ENCODE results near the gene PADI4. TPM values are rescaled to one million over a fixed set of nuclear protein-coding genes. Genes with fewer than 3 reads are reported as not detected.

PADI4 gene
- total RNA-seq, 1 experiment from 2014 or later, result not detected

DNA sequence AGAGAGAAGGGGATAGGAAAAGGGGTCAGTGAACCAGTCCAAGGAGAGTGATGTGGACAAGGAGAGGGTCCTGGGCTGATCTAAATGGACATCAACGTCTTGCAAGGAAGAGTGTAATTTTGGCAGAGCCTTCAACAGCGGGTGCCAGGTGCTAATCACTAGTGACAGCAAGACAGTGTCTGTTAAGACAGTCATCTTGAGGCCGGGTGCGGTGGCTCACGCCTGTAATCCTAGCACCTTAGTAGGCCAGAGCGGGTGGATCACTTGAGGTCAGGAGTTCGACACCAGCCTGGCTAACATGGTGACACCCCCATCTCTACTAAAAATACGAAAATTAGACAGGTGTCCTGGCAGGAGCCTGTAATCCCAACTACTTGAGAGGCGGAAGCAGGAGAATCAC is 51.8 kb downstream of the PADI4 start:
- CTCF ChIA-PET, result no interaction called here
- BruUV-seq (replicated peaks), result no TSS peak
- H3K4me3 ChIP-seq (ENCODE audit: low read depth in 2 of 2, low read length in 2 of 2), result no peak overlapping the region

DNA sequence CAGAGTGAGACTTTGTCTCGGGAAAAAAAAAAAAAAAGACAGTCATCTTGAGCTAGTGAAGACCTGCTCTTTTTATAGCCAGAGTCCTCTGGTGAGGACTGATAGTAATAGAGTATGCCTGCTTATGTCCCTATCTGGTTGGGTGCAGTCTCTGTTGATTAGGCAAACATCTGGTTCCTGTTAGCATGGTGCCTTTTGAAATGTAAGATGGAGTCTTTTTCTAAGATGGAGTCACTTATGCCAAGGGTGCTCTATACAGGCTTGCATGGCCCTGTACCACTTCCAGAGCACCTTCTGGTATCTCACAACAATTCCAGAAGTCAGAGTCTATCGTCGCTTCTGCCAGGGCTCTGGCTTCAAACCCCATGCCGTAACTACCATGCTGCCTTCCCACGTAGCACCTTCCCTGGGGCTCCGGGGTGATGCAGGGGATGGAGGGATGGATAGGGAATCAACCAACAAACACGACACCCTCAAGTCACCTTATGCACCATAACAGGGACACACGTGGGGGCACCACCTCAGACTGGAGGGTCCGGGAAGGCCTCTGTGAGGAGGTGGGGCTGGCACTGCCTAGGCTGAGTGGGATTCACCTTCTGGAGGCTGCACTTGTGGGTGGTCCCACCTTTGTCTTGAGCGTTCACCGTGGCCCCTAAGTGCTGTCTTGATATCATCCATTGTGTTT is 52.4 kb downstream of the PADI4 start:
- H3K9me3 ChIP-seq (ENCODE audit: control insufficient read depth, insufficient read depth, low read depth, low read length), result no peaks in the 10 kb centered on the region
- intact Hi-C loops (cut with micrococcal nuclease; ENCODE audit: unreplicated experiment), result no loop called here
- H3K36me3 ChIP-seq (ENCODE audit: control insufficient read depth, insufficient read depth, low read length), result no peaks in the 10 kb centered on the region
- in situ Hi-C loops (cut with HindIII; ENCODE audit: low pct_unique_long_range_greater_than_20kb, low sequenced_read_pairs), result no loop called here
- no peak overlapping the region for H3K4me3 ChIP-seq (ENCODE audit: low read depth in 2 of 2, low read length in 2 of 2)
- H3K4me1 ChIP-seq (ENCODE audit: control insufficient read depth, insufficient read depth, low read length), result no peaks in the 10 kb centered on the region
- DNase-seq (ENCODE audit: low read depth, low spot score), result no peak
- TF ChIP-seq, protein P1, sequence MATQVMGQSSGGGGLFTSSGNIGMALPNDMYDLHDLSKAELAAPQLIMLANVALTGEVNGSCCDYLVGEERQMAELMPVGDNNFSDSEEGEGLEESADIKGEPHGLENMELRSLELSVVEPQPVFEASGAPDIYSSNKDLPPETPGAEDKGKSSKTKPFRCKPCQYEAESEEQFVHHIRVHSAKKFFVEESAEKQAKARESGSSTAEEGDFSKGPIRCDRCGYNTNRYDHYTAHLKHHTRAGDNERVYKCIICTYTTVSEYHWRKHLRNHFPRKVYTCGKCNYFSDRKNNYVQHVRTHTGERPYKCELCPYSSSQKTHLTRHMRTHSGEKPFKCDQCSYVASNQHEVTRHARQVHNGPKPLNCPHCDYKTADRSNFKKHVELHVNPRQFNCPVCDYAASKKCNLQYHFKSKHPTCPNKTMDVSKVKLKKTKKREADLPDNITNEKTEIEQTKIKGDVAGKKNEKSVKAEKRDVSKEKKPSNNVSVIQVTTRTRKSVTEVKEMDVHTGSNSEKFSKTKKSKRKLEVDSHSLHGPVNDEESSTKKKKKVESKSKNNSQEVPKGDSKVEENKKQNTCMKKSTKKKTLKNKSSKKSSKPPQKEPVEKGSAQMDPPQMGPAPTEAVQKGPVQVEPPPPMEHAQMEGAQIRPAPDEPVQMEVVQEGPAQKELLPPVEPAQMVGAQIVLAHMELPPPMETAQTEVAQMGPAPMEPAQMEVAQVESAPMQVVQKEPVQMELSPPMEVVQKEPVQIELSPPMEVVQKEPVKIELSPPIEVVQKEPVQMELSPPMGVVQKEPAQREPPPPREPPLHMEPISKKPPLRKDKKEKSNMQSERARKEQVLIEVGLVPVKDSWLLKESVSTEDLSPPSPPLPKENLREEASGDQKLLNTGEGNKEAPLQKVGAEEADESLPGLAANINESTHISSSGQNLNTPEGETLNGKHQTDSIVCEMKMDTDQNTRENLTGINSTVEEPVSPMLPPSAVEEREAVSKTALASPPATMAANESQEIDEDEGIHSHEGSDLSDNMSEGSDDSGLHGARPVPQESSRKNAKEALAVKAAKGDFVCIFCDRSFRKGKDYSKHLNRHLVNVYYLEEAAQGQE (IDR thresholded peaks at IDR 0.05; ENCODE audit: insufficient read depth in 1 of 2, low read depth in 2 of 2, low read length in 1 of 2), result no peak
- TF ChIP-seq POLR2AphosphoS5 (IDR thresholded peaks at IDR 0.05; ENCODE audit: low read depth, low read length), result no peak
- no peak for TF ChIP-seq TCF7L2 (IDR thresholded peaks at IDR 0.05; ENCODE audit: low read depth, low read length)
- no peak for TF ChIP-seq SIN3A (IDR thresholded peaks at IDR 0.05; ENCODE audit: borderline replicate concordance, insufficient read depth, low read depth, low read length)
- TF ChIP-seq, protein P2, sequence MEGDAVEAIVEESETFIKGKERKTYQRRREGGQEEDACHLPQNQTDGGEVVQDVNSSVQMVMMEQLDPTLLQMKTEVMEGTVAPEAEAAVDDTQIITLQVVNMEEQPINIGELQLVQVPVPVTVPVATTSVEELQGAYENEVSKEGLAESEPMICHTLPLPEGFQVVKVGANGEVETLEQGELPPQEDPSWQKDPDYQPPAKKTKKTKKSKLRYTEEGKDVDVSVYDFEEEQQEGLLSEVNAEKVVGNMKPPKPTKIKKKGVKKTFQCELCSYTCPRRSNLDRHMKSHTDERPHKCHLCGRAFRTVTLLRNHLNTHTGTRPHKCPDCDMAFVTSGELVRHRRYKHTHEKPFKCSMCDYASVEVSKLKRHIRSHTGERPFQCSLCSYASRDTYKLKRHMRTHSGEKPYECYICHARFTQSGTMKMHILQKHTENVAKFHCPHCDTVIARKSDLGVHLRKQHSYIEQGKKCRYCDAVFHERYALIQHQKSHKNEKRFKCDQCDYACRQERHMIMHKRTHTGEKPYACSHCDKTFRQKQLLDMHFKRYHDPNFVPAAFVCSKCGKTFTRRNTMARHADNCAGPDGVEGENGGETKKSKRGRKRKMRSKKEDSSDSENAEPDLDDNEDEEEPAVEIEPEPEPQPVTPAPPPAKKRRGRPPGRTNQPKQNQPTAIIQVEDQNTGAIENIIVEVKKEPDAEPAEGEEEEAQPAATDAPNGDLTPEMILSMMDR (IDR thresholded peaks at IDR 0.05), result no peak
- no peak for ATAC-seq
- H3K27ac ChIP-seq (ENCODE audit: low read length), result no peak overlapping the region
- CTCF ChIA-PET, result interaction anchor here (0.6 kb wide), 1 partner anchor 8 kb away, joined by 9 read pairs; no protein-coding TSS in a partner anchor
- no peaks in the 10 kb centered on the region for H3K27me3 ChIP-seq (ENCODE audit: control insufficient read depth, insufficient read depth, low read length)
- POLR2A ChIA-PET, result interaction anchor here (0.6 kb wide), 1 partner anchor 22 kb away, joined by 4 read pairs; no protein-coding TSS in a partner anchor
- BruUV-seq (replicated peaks), result no TSS peak

More for the DNA sequence above, 51.8 kb downstream of the PADI4 start:
- H3K36me3 ChIP-seq (ENCODE audit: control insufficient read depth, insufficient read depth, low read length), result no peaks in the 10 kb centered on the region
- H3K27ac ChIP-seq (ENCODE audit: low read length), result no peak overlapping the region
- ATAC-seq, result no peak
- DNase-seq (ENCODE audit: low read depth, low spot score), result no peak
- H3K9me3 ChIP-seq (ENCODE audit: control insufficient read depth, insufficient read depth, low read depth, low read length), result no peaks in the 10 kb centered on the region
- no peaks in the 10 kb centered on the region for H3K27me3 ChIP-seq (ENCODE audit: control insufficient read depth, insufficient read depth, low read length)
- H3K4me1 ChIP-seq (ENCODE audit: control insufficient read depth, insufficient read depth, low read length), result no peaks in the 10 kb centered on the region
- TF ChIP-seq, protein P1 (IDR thresholded peaks at IDR 0.05; ENCODE audit: insufficient read depth in 1 of 2, low read depth in 2 of 2, low read length in 1 of 2), result no peak
- TF ChIP-seq POLR2AphosphoS5 (IDR thresholded peaks at IDR 0.05; ENCODE audit: low read depth, low read length) (no peak), SIN3A (IDR thresholded peaks at IDR 0.05; ENCODE audit: borderline replicate concordance, insufficient read depth, low read depth, low read length) (no peak)
- TF ChIP-seq, protein P2 (IDR thresholded peaks at IDR 0.05), result no peak
- intact Hi-C loops (cut with micrococcal nuclease; ENCODE audit: unreplicated experiment) (no loop called here), in situ Hi-C loops (cut with HindIII; ENCODE audit: low pct_unique_long_range_greater_than_20kb, low sequenced_read_pairs) (no loop called here)
- POLR2A ChIA-PET, result no interaction called here

Measured in Panc1 (cell line).